Choroid plexus epithelial cell (primary cell): ENCODE measurements around the gene RASAL3.

Experiments used
- DNase-seq: peaks from one replicate; pipeline ENCODE4 v3.0.0-alpha.2; 2010; ENCODE audit warnings: low read depth
- H3K4me3 ChIP-seq: 2 replicates; pipeline ENCODE4 v1.5.1; 2011; ENCODE audit warnings: low read depth, mild to moderate bottlenecking, control low read depth, low read length, moderate library complexity
- CTCF ChIP-seq: conservative IDR thresholded peaks from 2 replicates; pipeline ENCODE4 v1.5.1; 2011; ENCODE audit warnings: low read depth, mild to moderate bottlenecking, control low read depth, inconsistent platforms, low read length, moderate library complexity

The RASAL3 gene

GRCh38 chr19:15445227-15445605, 19.1 kb downstream of the RASAL3 start:
- no peak for DNase-seq
- no peak overlapping the region for H3K4me3 ChIP-seq
- TF ChIP-seq CTCF = no peak

- DNase-seq = no peak
- TF ChIP-seq CTCF = no peak
- no peak overlapping the region for H3K4me3 ChIP-seq
Measured at GRCh38 chr19:15444505-15445226, 19.7 kb downstream of the RASAL3 start.

- H3K4me3 ChIP-seq = no peak overlapping the region
- DNase-seq = no peak
- TF ChIP-seq CTCF = no peak
Measured at GRCh38 chr19:15443838-15444237, 20.5 kb downstream of the RASAL3 start.

- no peak overlapping the region for H3K4me3 ChIP-seq
- no peak for DNase-seq
- no peak for TF ChIP-seq CTCF
Measured at GRCh38 chr19:15443325-15443724, 21.0 kb downstream of the RASAL3 start.

GRCh38 chr19:15442142-15442920, 22.0 kb downstream of the RASAL3 start:
- no peak overlapping the region for H3K4me3 ChIP-seq
- no peak for DNase-seq
- no peak for TF ChIP-seq CTCF

- no peak for DNase-seq
- no peak overlapping the region for H3K4me3 ChIP-seq
- no peak for TF ChIP-seq CTCF
Measured at GRCh38 chr19:15441317-15441716, 23.0 kb downstream of the RASAL3 start.
